ENCODE measurements around the gene NACA2.
A peak's percentile ranks its signal among the peaks of the same experiment; 100 is the strongest.
"Not testable (repeated sequence)": the region's sequence is repeated elsewhere in the genome, so short reads cannot be mapped to it uniquely, and the experiment has no call there.

The NACA2 gene

DNA sequence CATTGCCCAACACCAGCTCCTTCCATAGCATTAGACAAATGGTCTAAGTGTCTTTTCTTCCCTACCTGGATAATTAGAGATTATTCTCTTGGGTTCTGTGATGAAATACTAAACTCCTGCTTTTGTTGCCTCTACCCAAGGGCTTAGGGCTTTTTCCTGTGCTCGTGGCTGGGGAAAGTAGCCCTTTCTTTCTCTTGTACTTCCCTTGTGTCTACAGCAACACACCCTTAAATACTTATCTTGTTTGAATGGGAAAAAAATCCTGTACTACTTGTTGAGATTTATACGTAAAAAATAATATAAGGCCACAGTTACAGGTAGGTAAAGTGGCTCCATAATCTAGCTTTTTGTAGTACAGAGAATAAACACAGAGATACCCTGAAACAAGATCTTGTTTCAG lies 7.0 kb upstream of the NACA2 start:
- no peak for DNase-seq (ENCODE audit: low spot score)

DNA sequence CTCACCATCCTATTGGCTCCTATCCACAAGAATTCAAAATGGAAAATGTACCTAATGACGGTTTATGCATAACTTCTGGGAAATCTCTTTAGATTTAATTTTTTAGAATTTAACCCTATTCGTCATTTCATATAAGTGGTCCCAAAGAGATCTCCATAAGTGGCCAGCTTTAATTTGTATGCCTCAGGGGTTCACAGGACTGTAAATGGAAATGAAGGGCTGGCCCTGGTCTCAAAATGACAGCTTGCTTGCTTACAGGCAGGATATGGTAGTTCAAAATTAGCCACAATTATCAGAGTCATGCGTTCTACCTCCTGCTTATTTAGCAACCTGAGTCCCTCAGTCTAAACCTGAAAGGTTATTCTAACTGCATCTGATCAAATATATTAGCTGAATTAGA lies 6.6 kb upstream of the NACA2 start:
- DNase-seq (ENCODE audit: low spot score), result no peak

DNA sequence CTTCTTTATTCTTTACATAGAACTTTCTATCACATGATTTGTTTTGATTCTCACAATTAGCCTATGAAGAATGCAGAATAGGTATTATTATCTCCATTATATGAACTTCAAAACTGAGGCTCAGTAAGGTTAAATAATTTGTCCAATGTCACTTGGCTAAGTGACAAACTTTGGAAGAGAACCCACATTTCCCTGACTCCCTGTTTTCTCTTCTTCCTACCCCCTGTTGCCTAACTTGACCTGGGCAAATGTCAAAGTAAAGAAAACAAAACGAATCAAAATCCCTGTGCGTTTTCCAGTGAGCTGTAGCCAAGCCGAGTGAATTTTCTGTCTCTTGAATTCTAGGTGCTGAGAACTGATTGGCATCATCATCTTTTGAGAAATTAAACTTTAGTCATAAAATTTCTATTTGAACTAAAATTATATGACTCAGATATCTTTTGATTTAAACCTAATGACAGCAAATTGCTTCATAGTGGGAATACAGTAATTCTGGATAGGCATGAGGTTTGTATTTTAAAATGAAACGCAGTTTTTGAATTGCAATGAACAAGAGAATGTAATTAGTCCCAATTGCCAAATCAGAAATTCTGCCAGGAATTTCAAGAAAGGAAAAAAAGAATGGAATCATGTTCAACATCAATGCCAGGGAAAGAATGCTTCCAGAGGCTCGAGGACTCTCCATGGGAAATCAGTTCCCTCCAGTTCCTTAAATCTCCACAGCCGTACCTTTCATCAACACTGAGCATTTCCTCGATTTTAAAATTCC lies 4.6 kb upstream of the NACA2 start:
- no peak for DNase-seq (ENCODE audit: low spot score)

DNA sequence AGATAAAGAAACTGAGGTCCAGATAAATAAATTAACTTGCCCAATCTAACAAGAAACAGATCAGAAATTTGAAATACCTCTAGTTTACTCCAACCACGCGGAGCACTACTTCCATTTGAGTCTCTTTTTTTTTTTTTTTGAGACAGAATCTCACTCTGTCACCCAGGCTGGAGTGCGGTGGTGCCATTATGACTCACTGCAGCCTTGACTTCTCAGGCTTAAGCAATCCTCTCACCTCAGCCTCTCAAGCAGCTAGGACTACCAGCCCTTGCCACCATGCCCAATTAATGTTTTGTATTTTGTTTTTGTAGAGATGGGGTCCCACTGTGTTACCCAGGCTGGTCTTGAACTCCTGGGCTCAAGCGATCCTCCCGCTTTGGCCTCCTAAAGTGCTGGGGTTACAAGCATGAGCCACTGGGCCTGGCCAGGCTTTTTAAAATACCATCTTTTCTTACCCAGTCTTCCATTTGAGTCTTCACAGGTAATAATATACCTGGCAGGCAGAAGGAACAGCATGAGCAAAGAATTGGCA lies 3.3 kb upstream of the NACA2 start:
- no peak for DNase-seq (ENCODE audit: low spot score)

DNA sequence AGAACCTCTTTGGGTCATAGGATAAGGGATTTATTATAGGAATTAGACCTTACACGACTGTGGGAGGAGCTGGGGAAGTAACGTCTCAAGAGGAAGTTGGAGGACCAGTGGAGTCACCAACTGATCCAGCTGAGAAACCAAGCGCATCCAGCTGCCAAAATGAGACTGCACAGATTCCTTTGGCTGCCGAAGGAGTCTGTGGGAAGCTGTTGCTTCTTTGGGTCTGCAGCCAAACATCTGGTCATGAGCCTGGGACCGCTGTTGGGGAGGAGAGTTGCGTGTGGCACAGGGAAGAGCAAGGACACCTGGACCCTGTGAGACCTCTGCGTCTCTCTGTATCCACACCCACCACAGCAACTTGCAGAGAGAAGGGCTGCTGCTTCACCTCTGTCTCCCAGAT lies 2.4 kb upstream of the NACA2 start:
- peak; percentile 10 for DNase-seq (ENCODE audit: low spot score)

DNA sequence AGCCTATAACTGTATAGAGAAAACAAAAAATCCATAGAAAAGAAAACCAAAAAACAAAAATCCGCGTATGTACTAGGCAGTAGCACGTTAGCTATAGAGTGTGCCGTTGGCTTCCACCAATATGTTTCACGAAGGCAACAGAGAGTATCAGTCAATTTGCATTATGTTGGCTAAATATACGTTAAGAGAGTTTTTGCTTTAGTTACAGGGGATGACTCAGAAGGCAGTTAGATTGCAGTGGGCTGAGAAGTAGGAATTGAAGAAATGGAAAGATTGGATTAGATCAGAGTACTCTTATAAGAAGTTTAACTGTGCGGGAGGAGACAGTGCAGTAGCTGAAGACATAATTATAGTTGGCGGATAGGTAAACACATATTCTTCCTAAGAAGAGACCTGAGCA lies 911 bp upstream of the NACA2 start:
- DNase-seq (ENCODE audit: low spot score), result no peak

DNA sequence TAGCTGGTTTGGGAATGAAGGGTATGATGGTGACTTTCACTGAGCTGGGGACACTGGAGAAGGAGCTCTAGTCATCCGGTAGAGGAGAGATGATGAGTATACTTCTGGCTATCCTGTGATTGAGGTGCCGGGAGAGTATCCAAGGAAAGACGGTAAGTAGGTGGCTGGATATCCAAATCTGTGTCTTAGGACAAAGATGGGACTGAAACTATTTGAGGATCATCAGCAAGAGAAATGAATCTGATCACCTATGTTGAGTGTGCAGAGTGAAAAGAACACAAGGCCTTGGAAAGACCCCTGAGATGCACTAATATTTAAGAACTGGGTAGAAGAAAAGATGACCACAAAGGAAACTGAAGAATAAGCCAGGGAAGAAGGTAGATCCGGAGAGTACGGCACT lies 1.0 kb downstream of the NACA2 start:
- DNase-seq (ENCODE audit: low spot score), result no peak

DNA sequence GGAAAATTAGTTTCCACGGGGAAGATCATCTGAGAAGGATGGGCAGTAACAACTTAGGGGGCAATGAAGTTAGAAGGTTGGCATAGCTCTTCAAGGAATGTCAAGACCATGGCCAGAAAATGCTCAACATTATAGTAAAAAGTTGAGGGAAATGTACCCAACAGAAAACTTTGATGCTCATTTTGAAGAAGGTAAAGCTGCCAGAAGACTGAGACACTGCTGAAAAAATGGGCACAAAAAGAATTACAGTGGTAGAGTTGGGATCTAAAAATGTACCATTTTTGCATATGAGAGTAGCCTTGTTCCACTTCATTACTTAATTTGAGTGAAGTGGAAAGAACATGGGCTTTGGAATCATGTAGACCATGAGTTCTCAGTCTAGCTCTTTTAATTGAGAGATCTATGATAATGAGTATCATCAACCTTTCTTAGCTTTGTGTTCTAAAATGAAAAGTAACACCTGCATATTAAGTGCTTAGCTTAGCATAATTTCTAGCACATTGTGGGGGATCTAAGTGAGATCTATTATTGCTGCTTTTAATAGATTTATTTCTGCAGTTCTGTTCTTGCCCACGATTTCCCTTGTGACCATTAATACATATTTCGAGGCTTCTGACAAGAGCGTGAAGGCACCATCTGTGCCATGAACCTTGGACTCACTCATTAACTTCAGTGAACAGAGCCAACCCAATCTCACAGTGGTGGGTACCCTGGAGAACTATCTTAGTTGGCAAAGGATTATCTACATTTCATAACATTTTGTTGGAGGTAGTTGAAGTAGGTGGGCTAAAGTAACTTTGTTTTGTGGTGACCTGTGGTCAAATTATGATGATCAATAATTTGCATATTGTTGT lies 3.0 kb downstream of the NACA2 start:
- no peak for DNase-seq (ENCODE audit: low spot score)

DNA sequence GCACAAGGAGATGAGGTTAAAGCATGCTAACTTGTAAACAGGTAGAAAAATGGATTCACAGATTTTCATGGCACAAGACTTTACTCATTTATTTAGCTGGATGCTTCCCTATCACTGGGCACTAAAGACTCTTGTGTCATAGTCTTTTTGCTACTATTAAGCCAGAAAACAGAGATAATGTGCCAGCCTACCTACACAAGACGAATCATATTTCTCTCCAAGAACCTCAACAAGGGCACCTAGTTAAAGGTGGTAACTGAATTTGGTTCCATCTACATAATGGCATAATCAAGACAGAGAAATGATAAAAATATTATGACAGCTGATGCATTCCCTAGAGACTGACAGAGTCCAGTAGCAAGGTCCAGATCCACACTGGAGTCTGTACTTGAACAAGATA lies 3.8 kb downstream of the NACA2 start:
- DNase-seq (ENCODE audit: low spot score), result no peak

DNA sequence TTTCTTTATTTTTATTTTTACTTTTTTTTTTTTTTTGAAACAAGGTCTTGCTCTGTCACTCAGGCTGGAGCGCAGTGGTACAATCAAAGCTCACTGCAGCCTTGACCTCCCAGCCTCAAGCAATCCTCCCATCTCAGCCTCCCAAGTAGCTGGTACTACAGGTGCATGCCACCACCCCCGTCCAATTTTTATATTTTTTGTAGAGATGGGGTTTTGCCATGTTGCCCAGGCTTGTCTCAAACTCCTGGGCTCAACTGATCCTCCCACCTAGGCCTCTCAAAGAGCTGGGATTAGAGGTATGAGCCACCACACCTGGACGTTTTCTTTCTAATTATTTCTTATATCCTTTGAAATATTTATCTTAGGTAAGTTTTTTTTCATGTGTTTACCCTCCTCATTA lies 4.4 kb downstream of the NACA2 start:
- not testable (repeated sequence) for DNase-seq (ENCODE audit: low spot score)

DNA sequence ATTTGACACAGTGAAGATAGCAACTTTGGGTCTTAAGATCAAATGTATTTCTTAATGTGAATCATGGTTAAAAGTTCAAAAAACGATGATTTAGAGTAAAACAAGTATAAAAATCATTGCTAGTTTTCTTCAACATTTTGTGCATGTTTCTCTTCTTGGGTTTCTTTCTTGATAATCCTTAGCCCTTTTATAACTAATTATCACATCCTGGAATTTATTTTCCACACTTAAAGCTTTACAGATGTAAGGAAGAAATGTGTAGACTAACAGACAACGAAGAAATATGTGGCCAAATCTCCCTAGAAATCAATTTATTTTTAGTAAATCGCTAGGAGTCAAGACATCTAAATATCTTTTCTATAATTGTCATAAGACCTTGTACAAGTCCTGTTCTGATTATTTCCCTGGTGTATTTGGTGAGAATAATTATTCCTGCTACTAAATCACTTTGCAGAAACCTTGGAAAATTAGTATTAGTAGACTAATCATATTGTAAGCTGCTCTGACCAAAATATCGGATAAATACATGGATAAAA lies 4.9 kb downstream of the NACA2 start:
- DNase-seq (ENCODE audit: low spot score), result no peak

DNA sequence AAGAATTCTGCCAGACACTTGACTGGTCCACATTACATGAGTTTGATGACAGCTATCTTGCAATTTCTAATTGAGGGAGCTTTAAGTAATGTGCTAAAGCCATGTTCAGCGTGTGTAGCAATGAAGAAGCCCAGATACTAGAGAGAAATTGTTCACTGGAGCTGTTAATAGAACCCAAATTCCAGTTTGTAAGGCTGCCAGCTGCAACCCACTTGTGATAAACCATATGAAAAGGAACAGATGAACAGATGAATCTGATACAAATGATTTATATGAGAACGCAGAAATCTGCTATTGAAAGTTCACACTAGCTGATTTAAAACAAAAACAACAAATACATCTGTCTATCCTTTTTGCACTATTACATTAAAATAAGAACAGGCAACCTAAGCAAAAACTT lies 6.2 kb downstream of the NACA2 start:
- DNase-seq (ENCODE audit: low spot score), result no peak

DNA sequence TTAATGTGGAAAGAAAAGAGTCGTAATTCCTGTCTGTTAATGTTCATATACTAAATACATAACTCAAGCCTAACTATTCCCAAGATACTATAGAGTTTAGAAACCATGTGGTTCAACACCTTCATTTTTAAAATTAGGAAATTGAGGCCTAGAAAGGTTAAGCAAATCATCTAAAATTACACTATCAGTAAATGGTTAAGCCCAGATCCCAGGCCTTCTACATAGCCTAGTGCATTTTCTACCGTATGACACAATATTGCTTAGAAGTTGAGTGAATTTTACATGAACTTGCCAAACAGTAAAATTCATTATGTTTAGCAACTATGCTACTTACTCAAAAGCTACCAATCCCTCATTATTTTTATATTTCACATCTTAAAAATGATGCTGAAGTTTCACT lies 6.8 kb downstream of the NACA2 start:
- no peak for DNase-seq (ENCODE audit: low spot score)

DNA sequence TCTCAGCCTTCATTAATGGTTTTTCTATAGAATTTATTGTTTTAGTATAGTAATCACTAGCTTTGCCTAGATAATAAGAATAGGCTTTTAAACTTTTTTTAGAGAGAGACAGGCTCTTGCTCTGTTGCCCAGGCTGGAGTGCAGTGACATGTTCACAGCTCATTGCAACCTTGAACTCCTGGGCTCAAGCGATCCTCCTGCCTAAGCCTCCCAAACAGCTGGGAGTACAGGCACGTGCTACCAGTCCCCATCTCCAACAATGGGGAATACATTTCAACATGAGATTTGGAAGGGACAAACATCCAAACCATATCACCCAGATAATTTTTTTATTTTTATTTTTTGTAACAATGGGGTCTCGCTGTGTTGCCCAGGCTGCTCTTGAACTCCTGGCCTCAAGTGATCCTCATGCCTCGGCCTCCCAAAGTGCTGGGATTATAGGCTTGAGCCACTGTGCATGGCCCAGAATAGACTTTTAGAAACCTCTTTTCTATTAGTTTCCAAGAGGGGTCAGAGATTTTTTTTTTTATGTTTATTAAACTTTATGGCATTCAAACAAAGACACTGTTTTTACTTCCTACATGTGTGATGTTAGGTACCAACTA lies 7.3 kb downstream of the NACA2 start:
- no peak for DNase-seq (ENCODE audit: low spot score)

DNA sequence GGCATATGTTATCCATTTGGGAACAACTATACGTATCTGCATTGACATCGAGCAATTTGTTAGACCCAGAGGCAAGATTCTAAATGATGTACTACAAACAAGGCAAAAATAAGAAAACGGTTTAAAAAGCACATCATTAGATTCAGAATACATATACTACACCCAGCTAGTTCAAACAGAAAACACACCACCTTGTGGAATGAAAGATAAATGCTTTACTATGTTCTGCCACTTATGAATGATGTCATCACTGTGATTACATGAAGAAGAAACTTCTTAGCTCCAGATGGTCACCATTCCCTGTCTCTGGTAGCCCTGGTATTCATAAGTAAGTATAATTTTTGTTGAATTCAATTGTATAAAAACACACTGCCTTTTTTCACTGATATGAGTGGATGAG lies 7.8 kb downstream of the NACA2 start:
- peak; percentile 70 for DNase-seq (ENCODE audit: low spot score)

DNA sequence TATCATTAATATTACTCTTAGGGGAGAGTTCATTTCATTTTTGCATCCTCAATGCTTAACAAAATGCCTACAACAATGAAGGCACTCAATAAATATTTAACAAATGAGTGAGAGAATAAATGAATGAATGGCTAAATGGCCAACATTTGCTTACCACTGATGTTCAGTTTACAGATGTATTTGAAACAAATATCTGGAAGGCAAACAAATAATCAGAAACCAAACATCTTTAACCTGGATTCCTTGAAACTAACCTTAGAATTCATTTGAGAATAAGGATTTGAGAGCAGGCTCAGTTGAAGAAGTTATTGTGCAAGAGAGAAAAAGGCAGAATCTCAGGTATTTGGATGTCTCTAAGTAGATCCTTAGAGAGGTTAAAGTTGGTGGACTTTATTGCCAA lies 8.4 kb downstream of the NACA2 start:
- DNase-seq (ENCODE audit: low spot score), result no peak

DNA sequence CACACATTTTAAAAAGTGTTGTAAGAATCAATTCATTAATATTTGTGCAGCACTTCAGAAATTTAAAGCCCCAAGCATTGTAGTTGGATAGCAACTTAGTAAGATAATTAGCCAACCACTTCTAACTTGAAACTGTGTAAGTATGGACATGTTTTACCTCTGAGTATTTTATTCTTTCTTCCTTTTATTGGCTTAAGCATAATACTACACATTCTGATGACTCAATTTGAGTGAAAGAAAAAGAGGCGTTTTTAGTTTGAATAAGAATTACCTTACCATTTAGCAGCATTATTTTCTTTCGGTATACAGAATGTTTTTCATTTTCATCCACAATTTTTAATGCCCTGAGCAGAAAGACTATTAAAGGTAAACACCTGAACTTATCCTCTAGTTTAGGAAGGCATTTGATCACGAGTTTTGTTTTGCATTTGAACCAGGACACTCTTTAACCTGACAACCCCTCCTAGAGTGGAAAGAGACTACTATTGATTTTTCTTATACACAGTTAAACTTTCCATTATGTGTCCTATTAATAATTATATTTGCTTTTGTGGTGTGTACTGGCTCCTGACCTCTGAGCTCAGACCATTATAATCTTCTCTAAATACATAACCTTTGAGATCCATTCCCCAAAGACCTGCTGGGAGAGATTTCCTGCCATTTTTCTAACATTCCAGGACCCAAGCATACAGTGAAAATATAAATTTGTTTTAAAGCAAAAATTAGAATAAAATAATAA lies 9.2 kb downstream of the NACA2 start:
- no peak for DNase-seq (ENCODE audit: low spot score)

DNA sequence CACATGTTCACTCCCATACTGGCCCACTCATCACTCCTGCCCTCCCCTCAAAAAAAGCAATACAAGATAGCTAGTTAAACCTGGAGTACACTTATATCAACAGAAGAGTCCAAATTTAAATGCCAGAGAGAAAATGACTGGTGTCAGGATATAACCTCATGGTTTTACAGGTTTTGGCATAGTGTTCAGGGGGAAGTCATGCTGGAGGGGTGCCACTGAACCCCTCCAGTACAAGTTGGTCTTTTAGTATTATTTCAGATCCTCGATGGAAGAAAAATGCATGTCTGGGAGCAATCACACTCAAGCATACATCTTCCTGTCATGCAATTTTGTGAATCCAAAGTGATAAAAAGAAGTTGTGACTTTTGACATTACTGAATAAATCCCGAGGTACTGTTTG lies 10.5 kb downstream of the NACA2 start:
- DNase-seq (ENCODE audit: low spot score), result no peak

DNA sequence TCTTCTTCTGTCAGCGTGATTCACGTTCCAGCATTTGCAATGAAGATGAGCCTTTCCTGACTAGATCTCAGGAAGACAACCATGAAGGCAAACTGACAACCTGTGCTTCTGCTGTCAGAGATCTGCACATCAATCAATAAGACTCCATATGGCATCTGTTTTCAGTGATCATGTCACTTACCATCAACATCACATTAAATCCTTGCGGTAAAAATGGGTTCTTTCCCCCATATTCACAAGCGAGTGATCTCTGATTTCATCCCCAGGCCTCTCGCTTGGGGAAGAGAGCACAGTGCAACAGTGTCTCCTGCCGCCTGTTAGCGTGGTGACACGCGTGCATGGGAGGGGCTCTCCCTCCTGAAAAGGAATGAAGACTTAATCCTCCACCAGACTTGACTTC lies 11.1 kb downstream of the NACA2 start:
- no peak for DNase-seq (ENCODE audit: low spot score)

DNA sequence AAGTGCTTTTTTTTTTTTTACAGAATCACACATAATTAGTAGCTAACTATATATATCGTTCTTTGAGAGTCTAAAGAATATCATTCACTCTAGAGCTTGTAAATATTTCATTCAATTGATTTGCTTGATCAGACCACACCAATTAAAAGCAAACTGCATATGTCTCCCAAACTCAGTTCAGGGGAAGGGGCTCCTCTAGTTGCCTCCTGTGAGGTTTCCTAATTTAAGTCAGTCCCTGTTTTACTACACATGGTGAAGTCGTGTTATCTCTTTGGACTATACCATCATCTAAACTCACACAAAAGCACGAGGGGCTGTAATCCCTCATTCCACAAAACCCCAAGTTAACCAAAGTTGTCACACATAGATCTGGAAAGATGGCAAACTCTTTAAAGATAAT lies 11.7 kb downstream of the NACA2 start:
- DNase-seq (ENCODE audit: low spot score), result no peak

DNA sequence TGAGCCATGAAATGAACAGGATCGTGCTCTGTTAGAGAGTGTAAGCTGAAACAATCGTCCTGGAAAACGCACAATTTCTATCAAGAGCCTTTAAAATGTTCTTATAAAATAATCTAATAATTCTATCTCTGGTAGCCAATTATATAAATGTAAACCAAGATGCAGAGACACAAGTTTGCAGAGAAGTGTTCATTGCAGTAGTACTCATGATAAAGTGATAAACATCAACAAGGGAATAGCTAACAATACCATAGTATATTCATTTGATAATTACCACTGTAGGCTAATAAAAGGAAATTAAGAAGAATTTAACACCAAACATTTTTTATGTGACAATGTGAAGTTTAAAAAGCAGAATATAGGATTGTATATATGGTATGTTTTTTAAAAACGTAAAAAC lies 12.4 kb downstream of the NACA2 start:
- DNase-seq (ENCODE audit: low spot score), result no peak

DNA sequence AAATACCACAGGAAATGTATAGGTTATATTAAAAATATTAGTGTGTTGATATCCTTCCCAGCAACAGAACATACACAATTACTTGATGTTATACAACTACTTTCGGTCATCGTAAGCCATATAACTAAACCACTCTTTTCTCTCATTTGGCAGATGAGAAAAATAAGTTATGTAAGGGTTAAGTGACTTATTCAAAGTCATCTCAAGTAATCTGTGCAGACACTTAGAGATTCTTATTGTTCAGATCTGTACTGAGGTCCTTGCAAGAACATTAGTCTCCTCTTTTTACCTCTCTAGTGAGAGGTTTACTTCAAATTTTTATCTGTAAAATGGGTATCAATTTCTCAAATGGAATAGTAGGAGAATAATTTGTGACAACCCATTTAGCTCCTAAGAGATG lies 15.0 kb downstream of the NACA2 start:
- no peak for DNase-seq (ENCODE audit: low spot score)
